Astrocyte of the cerebellum (primary cell): ENCODE measurements around the gene PPP2R3B.
"Not testable (repeated sequence)": the region's sequence is repeated elsewhere in the genome, so short reads cannot be mapped to it uniquely, and the experiment has no call there.

ENCODE experiments used
- DNase-seq: peaks from one replicate; pipeline ENCODE4 v3.0.0-alpha.2; 2011; ENCODE audit warnings: low read depth
- H3K4me3 ChIP-seq: 2 replicates; pipeline ENCODE4 v1.5.1; 2011; ENCODE audit warnings: mild to moderate bottlenecking, low read depth, low read length, moderate library complexity
- in situ Hi-C: cut with HindIII; loops from 2 replicates; pipeline ENCODE4 v1.10.0; 2017; ENCODE audit warnings: low sequenced_read_pairs
- TF ChIP-seq, protein P1 (sequence below): IDR thresholded peaks from 2 replicates; pipeline ENCODE4 v1.5.1; 2012; ENCODE audit warnings: low read length, low read depth, moderate library complexity, mild to moderate bottlenecking; ENCODE audit errors: missing control alignments

The PPP2R3B gene

DNA sequence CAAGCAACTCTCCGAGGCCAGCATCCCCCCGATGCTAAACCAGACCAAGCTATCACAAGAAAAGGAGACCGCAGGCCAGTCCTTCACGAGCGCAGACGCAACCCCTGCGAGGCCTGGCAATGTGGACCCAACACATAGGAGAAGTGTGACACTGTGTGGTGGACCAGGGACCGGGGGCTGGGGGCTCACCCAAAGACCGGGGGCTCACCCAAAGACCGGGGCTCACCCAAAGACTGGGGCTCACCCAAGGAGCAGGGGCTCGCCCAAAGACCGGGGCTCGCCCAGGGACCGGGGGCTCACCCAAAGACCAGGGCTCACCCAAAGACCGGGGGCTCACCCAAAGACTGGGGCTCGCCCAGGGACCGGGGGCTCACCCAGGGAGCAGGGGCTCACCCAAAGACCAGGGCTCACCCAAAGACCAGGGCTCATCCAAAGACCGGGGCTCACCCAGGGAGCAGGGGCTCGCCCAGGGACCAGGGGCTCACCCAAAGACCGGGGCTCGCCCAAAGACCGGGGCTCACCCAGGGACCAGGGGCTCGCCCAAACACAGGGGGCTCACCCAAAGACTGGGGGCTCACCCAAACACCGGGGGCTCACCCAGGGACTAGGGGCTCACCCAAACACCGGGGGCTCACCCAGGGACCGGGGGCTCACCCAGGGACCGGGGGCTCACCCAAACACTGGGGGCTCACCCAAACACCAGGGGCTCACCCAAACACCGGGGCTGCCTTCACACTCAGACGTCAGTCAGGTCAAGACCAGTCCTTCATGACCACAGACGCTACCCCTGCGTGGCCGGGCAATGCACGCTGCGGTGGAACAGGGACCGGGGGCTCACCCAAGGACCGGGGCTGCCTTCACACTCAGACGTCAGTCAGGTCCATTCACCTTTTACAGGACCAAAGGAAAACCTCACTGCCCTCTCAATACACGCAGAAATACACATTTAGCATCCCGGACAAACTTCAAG is 32.9 kb downstream of the PPP2R3B start:
- in situ Hi-C loops: no loop called here
- TF ChIP-seq, protein P1, sequence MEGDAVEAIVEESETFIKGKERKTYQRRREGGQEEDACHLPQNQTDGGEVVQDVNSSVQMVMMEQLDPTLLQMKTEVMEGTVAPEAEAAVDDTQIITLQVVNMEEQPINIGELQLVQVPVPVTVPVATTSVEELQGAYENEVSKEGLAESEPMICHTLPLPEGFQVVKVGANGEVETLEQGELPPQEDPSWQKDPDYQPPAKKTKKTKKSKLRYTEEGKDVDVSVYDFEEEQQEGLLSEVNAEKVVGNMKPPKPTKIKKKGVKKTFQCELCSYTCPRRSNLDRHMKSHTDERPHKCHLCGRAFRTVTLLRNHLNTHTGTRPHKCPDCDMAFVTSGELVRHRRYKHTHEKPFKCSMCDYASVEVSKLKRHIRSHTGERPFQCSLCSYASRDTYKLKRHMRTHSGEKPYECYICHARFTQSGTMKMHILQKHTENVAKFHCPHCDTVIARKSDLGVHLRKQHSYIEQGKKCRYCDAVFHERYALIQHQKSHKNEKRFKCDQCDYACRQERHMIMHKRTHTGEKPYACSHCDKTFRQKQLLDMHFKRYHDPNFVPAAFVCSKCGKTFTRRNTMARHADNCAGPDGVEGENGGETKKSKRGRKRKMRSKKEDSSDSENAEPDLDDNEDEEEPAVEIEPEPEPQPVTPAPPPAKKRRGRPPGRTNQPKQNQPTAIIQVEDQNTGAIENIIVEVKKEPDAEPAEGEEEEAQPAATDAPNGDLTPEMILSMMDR: no peak
- no peak for DNase-seq
- H3K4me3 ChIP-seq: no peak overlapping the region

DNA sequence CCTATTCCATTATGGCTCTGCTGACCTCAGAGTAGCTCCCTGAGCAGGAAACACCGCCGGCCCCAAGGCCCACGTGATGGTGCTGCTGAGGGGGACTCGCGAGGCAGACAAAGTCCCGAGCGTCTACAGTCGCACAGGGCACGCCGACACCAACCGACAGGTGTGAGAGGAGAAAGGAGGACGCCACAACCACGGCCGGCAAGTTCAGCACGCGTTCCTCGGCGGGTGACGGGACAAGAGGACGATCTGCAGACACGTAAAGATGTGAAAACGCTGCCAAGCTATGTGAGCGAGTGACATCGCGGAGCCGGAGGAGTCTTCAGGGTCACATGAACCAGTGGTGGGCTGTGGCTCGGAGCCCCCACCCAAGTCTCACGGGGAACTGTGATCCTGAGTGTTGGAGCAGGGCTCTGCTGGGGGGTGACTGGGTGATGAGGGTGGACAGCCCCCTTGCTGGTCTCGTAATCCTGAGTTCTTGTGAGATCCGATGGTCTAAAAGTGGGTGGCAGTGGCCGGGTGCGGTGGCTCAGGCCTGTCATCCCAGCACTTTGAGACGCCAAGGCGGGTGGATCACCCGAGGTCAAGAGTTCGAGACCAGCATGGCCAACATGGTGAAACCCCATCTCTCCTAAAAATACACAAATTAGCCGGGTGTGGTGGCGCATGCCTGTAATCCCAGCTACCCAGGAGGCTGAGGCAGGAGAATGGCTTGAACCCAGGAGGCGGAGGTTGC is 34.0 kb downstream of the PPP2R3B start:
- no peak for DNase-seq
- in situ Hi-C loops: no loop called here
- TF ChIP-seq, protein P1: no peak
- H3K4me3 ChIP-seq: no peak overlapping the region

DNA sequence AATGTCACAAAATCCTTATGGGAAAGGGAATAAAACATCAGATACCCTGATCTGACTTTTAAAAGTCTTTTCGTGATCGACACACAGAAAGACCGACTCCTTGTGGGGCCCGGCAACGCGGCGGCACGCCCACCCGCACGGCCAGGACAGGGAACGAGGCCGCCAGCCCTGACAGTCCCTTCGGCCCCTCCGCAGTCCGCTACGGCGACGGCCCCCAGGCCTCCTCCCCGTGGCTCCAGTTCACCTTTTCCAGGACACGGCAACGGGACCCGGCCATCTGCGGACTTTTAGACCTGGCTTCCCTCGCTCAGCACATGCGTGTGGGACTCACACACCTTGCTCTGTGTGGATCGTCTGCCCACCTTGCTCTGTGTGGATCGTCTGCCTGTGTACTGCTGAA is 34.5 kb downstream of the PPP2R3B start:
- TF ChIP-seq, protein P1: no peak
- DNase-seq: no peak
- in situ Hi-C loops: no loop called here
- no peak overlapping the region for H3K4me3 ChIP-seq

DNA sequence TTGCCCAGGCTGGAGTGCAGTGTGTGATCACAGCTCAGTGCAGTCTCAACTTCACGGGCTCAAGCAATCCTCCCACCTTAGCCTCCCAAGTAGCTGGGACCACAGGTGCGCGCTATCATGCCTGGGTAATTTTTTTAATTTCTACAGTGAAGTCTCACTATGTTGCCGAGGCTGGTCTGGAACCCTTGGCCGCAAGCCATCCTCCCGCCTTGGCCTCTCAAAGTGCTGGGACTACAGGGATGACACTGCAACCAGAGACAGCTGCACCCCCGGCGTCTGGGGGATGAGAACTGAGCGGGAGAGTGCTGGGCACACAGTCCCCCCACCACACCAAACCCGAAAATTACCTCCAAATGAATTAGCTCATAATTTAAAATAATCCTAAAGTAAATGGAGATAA is 35.0 kb downstream of the PPP2R3B start:
- no peak for DNase-seq
- in situ Hi-C loops: no loop called here
- H3K4me3 ChIP-seq: no peak overlapping the region
- TF ChIP-seq, protein P1: no peak

DNA sequence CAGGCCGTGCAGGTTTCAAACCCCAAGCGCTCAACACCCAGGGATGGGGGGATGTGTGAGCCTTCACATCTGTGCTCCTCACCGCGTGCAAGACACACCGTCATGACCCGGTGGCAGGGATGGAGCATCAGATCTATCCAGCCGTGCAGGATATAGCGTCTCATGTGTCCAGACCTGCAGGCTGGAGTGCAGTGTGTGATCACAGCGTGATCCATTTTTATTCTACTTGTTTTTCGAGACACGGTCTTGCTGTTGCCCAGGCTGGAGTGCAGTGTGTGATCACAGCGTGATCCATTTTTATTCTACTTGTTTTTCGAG is 35.4 kb downstream of the PPP2R3B start:
- H3K4me3 ChIP-seq, in situ Hi-C loops, DNase-seq: not testable (repeated sequence)

DNA sequence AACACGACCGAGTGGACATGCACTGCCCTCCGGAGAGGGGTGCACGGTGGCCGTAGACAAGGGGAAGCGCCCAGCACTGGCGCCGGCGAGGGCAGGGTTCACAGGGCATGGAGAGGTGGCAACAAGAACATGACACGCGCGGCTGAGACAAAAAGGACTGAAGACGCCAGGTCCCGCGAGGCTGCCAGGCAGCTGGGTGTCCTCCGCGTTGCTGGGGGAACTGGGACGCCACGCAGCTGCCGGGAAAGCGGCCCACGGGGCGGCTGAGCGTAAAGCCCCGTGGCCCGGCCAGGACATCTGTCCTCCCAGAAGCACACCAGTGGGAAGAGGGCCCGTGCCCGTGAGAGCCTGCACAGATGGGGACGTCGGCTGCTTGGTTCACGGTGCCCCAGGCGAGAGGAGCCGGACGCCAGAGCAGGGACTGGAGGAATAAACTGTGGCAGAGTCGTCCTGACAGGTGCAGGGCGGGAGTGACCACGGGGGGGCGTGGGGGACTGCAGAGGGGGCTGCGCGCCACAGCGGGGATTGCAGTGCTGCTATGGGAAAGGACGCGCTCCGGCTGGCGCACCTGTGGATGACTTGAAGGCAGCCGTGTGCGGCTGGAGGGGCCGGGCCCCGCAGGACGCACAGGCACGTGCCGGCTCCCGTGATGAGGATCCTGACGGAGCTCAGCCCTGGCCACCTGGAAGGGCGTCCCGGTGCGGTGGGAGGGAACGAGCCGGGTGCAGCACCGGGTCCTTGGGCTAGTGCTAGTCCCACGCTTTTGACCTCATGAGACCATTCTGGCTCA is 36.0 kb downstream of the PPP2R3B start:
- DNase-seq: no peak
- in situ Hi-C loops: no loop called here
- TF ChIP-seq, protein P1: no peak
- no peak overlapping the region for H3K4me3 ChIP-seq

DNA sequence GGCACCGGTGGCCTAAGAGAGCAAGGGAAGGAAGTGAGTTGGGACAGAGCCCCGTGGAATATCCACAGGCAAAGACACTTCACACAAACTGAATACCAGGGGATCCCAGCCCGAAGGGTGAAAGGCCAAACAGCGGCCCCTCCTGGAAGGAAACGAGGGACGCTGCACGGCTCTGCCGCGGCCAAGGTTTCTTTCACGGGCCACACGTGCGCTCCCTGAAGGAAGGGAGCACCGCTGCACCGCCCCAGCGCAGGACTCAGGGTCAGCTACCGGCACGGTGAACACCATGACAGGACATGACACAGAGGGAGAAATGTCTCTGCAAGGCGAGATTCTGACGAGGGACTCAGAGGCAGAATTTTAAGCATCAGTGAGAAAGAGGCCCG is 36.6 kb downstream of the PPP2R3B start:
- TF ChIP-seq, protein P1: no peak
- H3K4me3 ChIP-seq: no peak overlapping the region
- in situ Hi-C loops: no loop called here
- no peak for DNase-seq
